ENCODE data around the gene PDIA2.

Gene PDIA2

GRCh38 chr16:290681-291405, 7.9 kb downstream of the PDIA2 start:
- TF ChIP-seq ISL1 (CRISPR knock-in tag; IDR thresholded peaks at IDR 0.05) (no peak), SNAI2 (CRISPR knock-in tag; IDR thresholded peaks at IDR 0.05) (no peak), ZFP3 (CRISPR knock-in tag; IDR thresholded peaks at IDR 0.05) (no peak), CREB5 (CRISPR knock-in tag; IDR thresholded peaks at IDR 0.05; ENCODE audit: low read depth) (no peak), TCF4 (CRISPR knock-in tag; IDR thresholded peaks at IDR 0.05; ENCODE audit: borderline replicate concordance) (no peak), ZFP30 (CRISPR knock-in tag; IDR thresholded peaks at IDR 0.05) (no peak), RARB (CRISPR knock-in tag; IDR thresholded peaks at IDR 0.05) (no peak), GLIS3 (CRISPR knock-in tag; IDR thresholded peaks at IDR 0.05) (no peak), ZNF8 (CRISPR knock-in tag; IDR thresholded peaks at IDR 0.05) (no peak), ARNTL (CRISPR knock-in tag; IDR thresholded peaks at IDR 0.05; ENCODE audit: borderline replicate concordance, low read depth) (no peak), ZNF565 (CRISPR knock-in tag; conservative IDR thresholded peaks at IDR 0.05; ENCODE audit: low read depth) (no peak)
- TF ChIP-seq, protein P1, sequence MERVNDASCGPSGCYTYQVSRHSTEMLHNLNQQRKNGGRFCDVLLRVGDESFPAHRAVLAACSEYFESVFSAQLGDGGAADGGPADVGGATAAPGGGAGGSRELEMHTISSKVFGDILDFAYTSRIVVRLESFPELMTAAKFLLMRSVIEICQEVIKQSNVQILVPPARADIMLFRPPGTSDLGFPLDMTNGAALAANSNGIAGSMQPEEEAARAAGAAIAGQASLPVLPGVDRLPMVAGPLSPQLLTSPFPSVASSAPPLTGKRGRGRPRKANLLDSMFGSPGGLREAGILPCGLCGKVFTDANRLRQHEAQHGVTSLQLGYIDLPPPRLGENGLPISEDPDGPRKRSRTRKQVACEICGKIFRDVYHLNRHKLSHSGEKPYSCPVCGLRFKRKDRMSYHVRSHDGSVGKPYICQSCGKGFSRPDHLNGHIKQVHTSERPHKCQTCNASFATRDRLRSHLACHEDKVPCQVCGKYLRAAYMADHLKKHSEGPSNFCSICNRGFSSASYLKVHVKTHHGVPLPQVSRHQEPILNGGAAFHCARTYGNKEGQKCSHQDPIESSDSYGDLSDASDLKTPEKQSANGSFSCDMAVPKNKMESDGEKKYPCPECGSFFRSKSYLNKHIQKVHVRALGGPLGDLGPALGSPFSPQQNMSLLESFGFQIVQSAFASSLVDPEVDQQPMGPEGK (CRISPR knock-in tag; IDR thresholded peaks at IDR 0.05; ENCODE audit: borderline replicate concordance), result no peak
- TF ChIP-seq, protein P2, sequence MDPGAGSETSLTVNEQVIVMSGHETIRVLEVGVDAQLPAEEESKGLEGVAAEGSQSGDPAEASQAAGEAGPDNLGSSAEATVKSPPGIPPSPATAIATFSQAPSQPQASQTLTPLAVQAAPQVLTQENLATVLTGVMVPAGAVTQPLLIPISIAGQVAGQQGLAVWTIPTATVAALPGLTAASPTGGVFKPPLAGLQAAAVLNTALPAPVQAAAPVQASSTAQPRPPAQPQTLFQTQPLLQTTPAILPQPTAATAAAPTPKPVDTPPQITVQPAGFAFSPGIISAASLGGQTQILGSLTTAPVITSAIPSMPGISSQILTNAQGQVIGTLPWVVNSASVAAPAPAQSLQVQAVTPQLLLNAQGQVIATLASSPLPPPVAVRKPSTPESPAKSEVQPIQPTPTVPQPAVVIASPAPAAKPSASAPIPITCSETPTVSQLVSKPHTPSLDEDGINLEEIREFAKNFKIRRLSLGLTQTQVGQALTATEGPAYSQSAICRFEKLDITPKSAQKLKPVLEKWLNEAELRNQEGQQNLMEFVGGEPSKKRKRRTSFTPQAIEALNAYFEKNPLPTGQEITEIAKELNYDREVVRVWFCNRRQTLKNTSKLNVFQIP (CRISPR knock-in tag; IDR thresholded peaks at IDR 0.05; ENCODE audit: borderline replicate concordance, low read depth), result no peak

DNA sequence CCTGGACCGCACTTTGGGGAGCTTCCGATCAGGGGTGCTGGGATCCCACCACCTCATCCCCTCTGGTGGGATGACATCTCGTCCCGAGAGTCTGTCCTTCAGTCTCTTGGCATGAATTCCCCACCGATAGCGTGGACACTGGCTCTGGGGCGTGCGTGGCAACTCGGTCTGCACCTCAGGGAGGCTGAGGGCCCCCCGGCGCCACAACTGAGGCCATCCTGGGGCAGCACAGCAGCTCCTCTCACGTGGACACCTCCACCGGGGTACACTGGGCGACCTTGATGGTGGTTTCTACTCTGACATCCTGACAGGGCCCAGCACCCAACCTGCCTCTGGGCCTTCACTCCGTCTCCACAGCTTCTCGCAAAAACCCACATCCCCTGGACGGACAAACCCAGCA, 8.6 kb downstream of the PDIA2 start:
- no peak for ATAC-seq
- TF ChIP-seq TCF4 (CRISPR knock-in tag; IDR thresholded peaks at IDR 0.05; ENCODE audit: borderline replicate concordance) (no peak), CSRNP3 (CRISPR knock-in tag; IDR thresholded peaks at IDR 0.05) (no peak)

More at GRCh38 chr16:290681-291405, 7.9 kb downstream of the PDIA2 start:
- ATAC-seq, result no peak

DNA sequence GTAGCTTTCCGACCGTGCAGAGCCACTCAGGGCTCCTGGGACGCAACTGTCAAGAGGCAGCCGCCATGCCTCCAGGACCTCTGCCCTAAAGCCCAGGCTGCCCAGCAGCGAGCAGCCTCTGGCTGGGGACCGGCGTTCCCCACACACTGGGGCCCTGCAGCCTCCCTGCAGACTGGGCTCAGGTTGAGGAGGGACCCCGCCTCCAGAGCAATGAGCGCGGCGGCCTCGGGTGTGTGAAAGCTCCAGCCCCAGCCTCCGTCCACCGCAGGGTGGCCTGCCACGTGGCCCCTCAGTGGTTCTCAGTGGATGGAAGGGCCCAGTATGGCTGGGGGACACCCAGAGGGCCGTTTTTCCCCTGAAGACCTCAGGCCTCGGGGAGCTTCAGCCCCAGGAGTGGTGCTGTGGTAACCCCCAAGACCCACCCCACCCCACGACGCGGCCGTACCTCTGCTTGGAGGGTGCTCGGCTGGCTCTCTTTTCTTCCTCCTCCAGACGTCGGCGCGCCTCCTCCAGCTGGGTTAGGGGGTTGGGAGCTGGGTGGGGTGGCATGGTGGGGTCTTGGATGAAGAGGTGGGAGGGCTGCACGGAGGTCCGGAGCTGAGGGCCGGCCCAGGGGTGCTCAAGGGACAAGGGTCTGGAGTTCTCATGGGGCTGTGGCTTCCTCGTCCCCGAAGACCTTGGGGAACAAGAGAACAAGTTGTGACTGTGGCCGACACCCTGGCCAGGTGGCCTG, 10.2 kb downstream of the PDIA2 start:
- TF ChIP-seq TSHZ2 (CRISPR knock-in tag; IDR thresholded peaks at IDR 0.05) (no peak), TCF4 (CRISPR knock-in tag; IDR thresholded peaks at IDR 0.05; ENCODE audit: borderline replicate concordance) (no peak), ZNF70 (CRISPR knock-in tag; IDR thresholded peaks at IDR 0.05) (no peak), ZNF8 (CRISPR knock-in tag; IDR thresholded peaks at IDR 0.05) (no peak), ZFP3 (CRISPR knock-in tag; IDR thresholded peaks at IDR 0.05) (no peak), PPARA (CRISPR knock-in tag; IDR thresholded peaks at IDR 0.05; ENCODE audit: borderline replicate concordance) (no peak), CREB5 (CRISPR knock-in tag; IDR thresholded peaks at IDR 0.05; ENCODE audit: low read depth) (no peak), ZFP30 (CRISPR knock-in tag; IDR thresholded peaks at IDR 0.05) (no peak), CSRNP3 (CRISPR knock-in tag; IDR thresholded peaks at IDR 0.05) (no peak), ZC3H10 (CRISPR knock-in tag; IDR thresholded peaks at IDR 0.05) (no peak), CSDC2 (CRISPR knock-in tag; IDR thresholded peaks at IDR 0.05) (no peak), ISL1 (CRISPR knock-in tag; IDR thresholded peaks at IDR 0.05) (no peak), ARNTL (CRISPR knock-in tag; IDR thresholded peaks at IDR 0.05; ENCODE audit: borderline replicate concordance, low read depth) (no peak), BACH2 (CRISPR knock-in tag; IDR thresholded peaks at IDR 0.05; ENCODE audit: borderline replicate concordance) (no peak)
- TF ChIP-seq, protein P1 (CRISPR knock-in tag; IDR thresholded peaks at IDR 0.05; ENCODE audit: borderline replicate concordance), result no peak
- no peak for ATAC-seq

All from SK-N-SH treated with all-trans-retinoic acid at 6 μM for 48 hours (cell line).